ENCODE results near the gene GRIPAP1. TPM values are rescaled to one million over a fixed set of nuclear protein-coding genes. Genes with fewer than 3 reads are reported as not detected.

Gene GRIPAP1
- total and polyA plus RNA-seq, 2 of the 13 experiments (the other 11 are each of a cell fraction or from before 2014, with no cell fraction given) = 16.1 to 22.6 TPM

- TF ChIP-seq ZNF687 (CRISPR knock-in tag; IDR thresholded peaks at IDR 0.05) (no peak), ZNF350 (CRISPR knock-in tag; IDR thresholded peaks at IDR 0.05; ENCODE audit: borderline replicate concordance, low read depth) (0 out of 2 replicates have a peak, but pooled peaks have one; percentile 9), RBFOX2 (IDR thresholded peaks at IDR 0.05; ENCODE audit: low read depth, low read length) (no peak), RELA (CRISPR knock-in tag; IDR thresholded peaks at IDR 0.05) (no peak), GMEB2 (CRISPR knock-in tag; IDR thresholded peaks at IDR 0.05; ENCODE audit: low read depth) (no peak), ONECUT2 (CRISPR knock-in tag; IDR thresholded peaks at IDR 0.05) (no peak), SOX6 (IDR thresholded peaks at IDR 0.05) (no peak), SOX6 (CRISPR knock-in tag; IDR thresholded peaks at IDR 0.05) (no peak), ZNF800 (CRISPR knock-in tag; IDR thresholded peaks at IDR 0.05) (no peak), DRAP1 (CRISPR knock-in tag; IDR thresholded peaks at IDR 0.05) (no peak), U2AF1 (optimal IDR thresholded peaks at IDR 0.05; ENCODE audit: low read depth, low read length) (no peak), IKZF5 (CRISPR knock-in tag; IDR thresholded peaks at IDR 0.05) (no peak), ZBTB7A (CRISPR knock-in tag; IDR thresholded peaks at IDR 0.05) (no peak), NFKB2 (CRISPR knock-in tag; IDR thresholded peaks at IDR 0.05; ENCODE audit: borderline replicate concordance) (no peak), ZFP37 (CRISPR knock-in tag; IDR thresholded peaks at IDR 0.05; ENCODE audit: borderline replicate concordance) (no peak), MED13 (CRISPR knock-in tag; IDR thresholded peaks at IDR 0.05) (no peak), PTBP1 (IDR thresholded peaks at IDR 0.05; ENCODE audit: low read depth, low read length, poor library complexity, severe bottlenecking) (peak; percentile 59), FOXP1 (IDR thresholded peaks at IDR 0.05) (no peak), FOXP1 (CRISPR knock-in tag; IDR thresholded peaks at IDR 0.05) (no peak), HOXA5 (CRISPR knock-in tag; IDR thresholded peaks at IDR 0.05) (no peak)
Observed at GRCh38 chrX:48958635-48959094, 43.4 kb downstream of the GRIPAP1 start (continued).
